Hindlimb muscle (tissue), 1 donor: ENCODE data around the gene MGAT5B. TPM values are rescaled to one million over a fixed set of nuclear protein-coding genes. Genes with fewer than 3 reads are reported as not detected.

Source experiments
- DNase-seq: peaks from one replicate; pipeline ENCODE4 v3.0.0-alpha.2; 2013
- polyA plus RNA-seq: library from polyadenylated mRNA; unstranded; fragments of 120-200 nt; gene quantifications from one replicate; pipeline ENCODE4 v1.2.1, GENCODE V29; 2013; ENCODE audit not compliant: insufficient read length

Gene MGAT5B
- polyA plus RNA-seq, 1 donor = 1.0 TPM

DNA sequence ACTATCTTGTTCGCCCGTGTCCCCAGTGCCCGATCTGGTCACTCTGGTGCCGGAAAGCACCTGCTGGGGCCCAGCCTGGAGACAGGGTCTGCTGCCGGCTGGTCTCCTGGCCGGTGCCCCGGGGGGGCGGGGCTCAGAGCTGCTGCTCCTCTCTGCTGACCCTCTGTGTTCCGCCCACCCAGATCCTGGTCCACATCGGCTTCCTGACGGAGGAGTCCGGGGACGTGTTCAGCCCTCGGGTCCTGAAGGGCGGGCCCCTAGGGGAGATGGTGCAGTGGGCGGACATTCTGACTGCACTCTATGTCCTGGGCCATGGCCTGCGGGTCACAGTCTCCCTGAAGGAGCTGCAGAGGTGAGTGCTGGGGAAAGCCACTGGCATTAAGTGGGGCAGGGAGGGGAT is 37.6 kb downstream of the MGAT5B start:
- no peak for DNase-seq

DNA sequence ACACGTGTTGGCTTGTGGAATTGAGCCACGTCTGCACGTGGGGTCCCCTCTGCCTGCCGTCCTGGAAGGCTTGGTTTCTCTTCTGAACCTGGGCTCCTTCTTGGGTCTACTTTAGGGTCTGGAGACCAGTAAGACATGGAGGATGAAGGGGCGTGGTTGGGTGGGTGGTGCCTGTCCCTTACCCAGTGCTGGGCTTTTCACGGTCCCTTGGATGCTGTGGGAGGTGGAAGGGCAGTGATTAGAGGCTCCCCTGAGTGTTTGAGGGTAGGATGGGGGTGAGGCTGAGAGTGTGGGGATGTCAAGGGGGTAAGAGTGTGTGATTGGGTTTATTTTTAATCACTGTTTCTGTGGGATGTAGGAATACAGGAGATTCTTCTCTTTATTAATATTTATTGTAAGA is 38.3 kb downstream of the MGAT5B start:
- no peak for DNase-seq

DNA sequence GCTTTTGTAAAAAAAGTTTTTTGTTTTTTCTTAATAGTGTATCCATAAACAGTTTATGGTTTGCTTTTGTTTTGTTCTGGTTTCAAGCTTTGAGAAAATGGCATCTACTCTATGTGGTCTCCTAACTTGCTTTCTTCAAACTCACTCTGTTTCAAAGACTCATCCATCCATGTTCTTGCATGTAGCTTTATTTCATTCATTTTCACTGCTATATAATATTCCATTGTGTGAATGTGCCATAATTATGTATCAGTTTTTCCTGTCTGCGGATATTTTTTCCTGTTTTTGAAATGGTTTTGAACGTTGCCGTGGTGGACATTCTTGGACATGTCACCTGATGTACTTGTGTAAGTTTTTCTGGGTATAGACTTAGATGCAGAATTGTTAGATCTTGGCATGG is 39.1 kb downstream of the MGAT5B start:
- DNase-seq = no peak

DNA sequence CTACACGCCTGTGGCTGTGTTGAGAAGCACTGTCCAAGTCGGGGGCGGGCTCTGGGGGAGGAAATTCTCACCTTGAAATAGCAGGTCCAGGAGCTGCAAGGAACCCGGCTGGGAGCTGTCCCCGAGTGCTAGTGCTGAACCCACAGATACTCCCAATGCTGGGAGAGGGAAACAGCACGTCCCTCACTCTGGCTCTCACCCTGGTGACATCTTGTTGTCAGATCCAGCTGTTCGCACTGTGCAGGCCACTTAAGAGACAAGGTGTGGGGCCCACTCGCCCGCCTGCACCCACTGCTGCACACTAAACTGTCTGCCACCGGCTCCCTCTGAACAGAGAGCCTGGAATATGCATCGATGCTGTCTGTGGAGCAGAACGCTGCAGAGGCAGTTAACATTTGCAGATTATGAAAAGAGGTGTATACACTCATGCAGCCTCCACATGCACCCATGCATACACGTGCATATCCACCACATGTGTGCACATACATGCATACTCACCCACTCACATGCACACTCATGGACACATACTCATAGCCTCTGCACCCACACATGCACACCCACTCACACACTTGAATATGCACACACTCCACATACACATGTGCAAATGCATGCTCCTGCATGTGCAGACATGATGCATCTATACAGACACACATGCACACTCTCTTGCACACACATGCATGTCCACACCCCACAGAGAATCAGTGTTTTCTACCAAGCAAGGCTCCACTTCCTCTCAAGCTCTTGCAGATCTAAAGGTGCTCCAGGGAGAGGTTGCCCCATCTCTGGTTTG is 42.0 kb downstream of the MGAT5B start:
- DNase-seq = peak; percentile 51

DNA sequence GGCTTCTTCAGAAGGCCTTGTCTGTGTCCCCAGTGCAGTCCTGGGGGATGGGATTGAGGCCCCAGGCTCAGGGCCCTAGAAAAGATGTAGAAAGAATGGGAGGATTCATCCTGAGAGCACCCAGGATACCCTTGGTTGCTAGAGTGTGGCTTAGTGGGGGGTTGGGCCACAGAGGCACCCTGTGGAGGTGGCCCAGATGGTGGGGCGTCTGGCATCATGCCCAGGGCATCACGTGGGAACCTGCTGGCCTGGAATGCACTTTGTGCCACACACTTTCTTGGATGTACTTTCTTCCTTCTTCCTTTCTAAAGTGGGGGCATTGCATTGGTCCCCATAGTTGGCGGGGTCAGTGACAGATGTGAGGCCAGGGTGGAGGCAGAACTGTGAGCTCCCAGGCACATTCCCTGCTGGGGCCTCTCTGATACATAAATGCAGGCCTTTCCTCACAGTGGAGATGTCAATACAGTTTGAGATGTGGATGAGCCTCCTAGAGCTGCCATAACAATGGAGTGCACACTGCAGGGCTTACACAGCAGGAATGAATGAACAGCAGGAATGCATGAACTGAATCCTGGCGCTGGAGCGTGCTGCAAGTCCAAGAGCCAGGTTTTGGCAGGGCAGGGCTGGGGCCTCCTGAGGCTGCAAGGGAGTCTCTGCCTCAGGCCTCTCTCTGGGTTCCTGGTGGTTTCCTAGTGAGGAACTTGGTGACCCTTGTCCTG is 43.3 kb downstream of the MGAT5B start:
- DNase-seq = no peak

DNA sequence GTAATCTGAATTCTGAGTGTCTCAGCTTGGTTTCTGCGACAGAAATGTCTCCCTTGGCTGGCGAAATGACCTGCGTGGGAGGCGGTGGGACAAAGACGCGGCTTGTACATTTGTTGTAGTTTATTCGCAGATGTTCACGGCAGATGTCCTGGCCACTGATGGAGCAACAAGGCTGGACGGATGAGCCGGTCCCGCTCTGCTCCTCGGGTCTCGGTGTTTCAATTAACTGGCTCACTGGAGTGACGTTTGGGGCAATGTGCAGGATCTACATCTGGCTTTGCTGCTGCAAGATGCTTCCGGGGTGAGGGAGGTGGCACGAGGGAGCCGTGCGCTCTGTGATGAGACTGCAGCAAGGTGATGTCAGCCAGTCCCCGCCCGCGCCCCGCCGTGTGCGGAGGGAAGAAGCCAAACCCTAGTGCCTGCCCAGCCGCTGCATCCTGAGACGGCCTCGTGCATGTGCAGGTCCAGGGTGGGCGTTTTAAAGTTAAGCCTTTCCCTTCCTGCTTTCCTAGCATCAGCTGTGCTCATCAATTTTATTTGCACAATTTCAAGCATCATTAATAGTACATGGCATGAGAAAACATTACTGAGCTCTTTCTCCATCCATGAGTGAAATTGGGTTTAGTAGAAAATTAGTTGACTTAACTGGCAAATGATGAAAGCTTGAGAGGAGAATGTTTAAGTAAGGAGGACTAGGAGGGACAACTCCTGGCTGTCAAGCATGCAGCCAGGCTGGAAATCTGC is 44.4 kb downstream of the MGAT5B start:
- no peak for DNase-seq

DNA sequence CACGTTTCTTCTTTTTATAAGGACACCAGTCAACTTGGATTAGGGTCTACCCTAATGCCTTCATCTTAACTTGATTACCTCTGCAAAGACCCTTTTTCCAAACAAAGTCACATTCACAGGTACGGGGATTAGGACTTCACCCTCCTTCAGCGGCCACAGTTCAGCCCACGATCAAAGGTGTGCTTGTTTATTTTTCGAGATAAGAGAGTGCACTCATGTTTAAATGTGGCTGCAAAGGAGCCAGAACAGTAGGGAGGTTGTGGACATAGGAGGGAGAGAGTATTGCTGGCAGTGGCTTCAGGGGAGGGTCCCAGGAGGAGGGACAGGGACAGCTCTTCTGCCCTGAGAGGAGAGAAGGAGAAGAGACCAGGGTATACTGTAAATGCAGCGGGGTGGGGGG is 46.7 kb downstream of the MGAT5B start:
- DNase-seq = no peak

DNA sequence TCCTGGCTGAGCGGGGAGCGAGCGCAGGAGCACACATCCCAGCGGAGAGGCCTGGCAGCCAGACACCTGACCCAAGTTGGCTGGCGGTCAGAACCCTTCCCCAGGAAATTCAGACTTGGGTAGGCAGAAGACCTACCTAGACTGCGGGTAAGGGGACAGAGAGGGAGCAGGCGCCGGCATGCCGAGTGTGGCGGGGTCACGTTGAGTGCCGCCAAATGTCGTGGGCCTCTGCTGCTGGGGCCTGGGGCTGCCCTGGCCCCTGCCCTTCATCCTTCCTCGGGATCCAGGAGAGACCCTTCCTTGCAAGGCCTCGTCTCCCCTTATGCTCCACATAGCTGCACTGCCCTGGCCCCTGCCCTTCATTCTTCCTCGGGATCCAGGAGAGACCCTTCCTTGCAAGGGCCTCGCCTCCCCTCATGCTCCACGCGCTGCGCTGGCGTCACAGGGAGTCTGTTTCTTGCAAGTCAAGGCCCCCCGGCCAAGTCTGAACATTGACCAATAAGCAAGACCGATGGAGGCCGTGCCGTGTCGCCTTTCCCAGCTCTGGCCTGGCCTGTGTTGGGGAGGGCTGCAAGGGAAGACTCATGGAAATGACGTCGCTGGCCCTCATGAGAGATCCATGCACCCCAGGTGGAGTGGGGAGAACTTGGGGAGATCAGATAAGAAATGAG is 47.8 kb downstream of the MGAT5B start:
- DNase-seq = no peak

DNA sequence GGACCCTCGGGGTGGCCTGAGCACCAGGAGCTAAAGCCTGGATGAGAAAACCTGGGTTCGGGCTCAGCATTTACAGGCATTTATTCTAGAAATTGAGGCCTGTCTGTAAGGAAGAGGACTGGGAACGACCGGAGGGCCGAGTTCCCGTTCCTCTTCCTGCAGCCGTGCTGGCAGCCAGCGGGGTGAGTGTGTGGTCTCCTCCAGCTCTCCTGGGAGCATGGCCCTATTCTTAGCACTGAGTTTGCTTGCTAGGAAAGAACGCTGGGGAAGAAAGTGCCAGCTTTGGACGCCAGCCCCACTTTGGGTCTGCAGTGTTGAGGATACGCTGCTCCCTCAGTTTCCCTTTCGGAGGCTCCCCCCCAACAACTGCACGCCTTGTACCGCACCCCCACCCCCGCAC is 49.6 kb downstream of the MGAT5B start:
- DNase-seq = peak; percentile 22

DNA sequence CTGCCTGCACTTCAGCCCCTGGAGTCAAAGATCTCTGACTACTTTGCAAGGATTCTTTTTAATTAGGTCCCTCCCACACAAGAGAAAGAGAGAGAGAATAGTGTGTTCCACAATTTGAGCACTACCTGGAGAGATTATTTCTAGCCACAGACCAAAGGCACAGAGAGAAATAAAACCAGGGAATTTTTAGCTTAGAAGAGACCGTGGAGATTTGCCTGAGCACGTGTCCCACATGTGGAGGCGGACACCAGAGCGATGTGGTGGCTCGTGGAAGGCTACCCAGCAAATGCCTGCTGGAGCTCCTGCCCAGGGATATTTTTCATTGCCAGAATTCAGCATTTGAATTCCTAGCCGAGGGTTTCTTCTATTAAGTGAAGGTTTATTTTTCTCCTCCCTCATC is 50.6 kb downstream of the MGAT5B start:
- no peak for DNase-seq

DNA sequence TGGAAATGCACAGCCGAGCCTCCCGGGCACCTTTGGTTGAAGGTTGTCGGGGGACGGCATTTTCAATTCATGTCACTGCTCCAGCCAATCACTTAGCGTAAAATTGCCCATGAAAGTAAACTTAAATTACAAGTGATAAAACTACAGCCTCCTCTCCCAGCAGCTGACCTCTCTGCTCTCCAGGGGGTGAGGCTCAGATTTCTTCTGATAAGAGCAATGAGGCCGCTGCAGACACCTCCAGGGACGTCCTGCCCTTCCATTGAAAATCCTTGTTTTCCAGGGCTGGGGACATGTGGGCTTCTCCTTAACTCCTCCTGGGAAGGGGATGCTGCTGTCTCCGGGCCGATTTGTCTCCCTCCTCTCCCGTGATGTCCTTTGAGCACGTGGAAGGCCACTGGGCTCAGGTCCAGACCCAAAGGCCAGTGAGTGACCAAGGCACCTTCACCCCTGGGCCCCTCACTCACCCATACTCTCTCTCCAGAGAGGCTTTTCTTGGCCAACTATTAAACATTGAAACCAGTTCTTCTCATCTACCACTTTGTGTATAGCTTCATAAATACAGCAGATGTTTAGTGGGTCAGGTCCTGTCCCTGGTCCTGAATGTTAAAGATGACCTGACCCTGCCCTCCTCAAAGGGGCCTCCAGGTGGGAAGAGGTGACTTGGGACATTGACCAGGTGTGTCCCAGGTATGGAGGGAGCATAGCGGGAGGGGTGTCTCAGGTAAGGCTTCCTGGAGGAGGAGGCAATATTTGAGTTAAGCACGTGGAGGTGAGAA is 52.3 kb downstream of the MGAT5B start:
- no peak for DNase-seq

DNA sequence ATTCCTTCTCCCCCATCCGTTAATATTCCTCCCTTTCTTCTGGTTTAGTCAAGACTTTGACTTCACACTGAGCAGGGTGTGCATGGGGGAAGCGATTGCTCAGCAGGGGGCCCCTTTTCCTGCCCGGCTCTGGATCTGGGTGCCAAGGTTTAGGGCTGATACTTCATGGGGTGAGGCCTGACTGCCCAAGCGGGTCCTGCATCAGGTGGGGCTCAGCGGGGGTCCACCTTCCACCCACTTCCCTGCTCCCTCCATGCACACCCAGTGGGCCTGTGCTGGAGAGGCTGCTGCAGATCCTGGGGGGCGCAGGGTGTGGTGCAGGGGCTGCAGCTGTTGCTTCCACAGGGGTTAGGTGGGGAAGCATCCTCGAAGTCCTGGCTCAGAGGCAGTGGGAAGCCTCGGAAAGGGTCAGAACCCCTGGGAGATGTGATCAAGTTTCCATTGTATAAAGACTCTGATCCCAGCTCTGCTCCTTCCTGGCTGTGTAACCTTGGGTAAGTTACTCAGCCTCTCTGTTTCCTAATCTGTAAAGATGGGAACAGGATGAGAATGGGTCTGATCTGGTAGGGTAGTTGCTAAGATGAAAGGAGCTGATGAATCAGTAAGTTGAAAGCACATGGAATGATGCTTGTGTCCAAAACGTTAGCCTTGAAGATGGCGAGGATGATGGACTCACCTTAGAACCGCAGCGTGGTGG is 53.3 kb downstream of the MGAT5B start:
- no peak for DNase-seq

DNA sequence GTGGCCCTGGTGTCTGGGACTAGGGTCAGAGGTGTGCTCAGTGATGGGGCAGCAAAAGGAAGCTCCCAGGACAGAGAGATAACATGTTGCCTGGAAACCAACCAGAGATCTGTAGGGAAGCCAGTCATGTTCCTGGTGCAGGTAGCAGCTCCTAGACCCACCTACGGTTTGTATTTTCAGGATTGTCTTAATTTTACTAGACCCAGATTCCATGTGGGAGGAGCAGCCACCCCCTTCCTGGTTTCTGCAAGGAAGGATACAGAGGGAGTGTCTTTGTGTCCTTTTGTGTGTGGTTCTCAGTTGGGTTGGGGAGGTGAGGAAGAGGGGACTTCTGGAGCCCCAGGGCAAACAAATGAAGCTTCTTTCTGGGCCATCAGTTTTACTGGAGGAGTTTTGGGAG is 53.9 kb downstream of the MGAT5B start:
- DNase-seq = no peak

DNA sequence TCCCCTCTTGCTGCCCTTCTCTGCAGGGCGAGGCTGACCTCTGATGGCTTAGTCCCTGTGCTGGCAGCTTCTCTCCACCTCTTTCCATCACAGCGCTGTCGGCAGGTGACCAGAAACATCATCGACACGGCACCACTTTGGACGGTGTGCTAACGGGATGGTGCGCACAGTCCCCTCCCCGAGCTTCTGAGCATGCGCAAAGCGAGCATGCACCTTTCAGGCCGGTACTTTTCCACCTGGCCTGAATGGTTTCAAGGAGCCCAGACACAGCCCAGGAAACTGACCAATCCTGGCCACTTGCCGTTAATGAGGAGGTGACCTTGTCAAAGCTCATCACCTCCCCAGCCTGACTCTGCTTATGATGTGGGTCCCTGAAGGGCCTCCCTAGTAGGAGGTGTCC is 54.8 kb downstream of the MGAT5B start:
- no peak for DNase-seq

DNA sequence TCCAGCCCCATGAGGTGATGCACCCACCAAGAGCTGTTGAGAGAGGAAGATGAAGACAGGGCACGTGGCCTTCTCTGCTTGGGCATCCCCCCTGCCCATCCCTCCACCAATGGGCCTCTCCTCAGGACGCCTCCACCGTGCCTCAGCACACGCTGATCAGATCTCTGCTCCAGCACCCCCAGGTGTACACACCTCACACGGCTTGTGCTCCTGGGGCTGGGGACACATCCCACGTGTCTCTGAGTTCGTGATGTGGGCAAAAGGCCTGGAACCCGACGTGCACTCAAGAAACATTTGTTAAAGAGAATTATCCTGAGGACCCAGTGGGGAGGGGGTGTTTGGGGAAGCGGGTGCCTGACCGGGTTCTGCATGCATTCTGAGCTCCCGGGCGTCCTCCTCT is 55.3 kb downstream of the MGAT5B start:
- DNase-seq = no peak

DNA sequence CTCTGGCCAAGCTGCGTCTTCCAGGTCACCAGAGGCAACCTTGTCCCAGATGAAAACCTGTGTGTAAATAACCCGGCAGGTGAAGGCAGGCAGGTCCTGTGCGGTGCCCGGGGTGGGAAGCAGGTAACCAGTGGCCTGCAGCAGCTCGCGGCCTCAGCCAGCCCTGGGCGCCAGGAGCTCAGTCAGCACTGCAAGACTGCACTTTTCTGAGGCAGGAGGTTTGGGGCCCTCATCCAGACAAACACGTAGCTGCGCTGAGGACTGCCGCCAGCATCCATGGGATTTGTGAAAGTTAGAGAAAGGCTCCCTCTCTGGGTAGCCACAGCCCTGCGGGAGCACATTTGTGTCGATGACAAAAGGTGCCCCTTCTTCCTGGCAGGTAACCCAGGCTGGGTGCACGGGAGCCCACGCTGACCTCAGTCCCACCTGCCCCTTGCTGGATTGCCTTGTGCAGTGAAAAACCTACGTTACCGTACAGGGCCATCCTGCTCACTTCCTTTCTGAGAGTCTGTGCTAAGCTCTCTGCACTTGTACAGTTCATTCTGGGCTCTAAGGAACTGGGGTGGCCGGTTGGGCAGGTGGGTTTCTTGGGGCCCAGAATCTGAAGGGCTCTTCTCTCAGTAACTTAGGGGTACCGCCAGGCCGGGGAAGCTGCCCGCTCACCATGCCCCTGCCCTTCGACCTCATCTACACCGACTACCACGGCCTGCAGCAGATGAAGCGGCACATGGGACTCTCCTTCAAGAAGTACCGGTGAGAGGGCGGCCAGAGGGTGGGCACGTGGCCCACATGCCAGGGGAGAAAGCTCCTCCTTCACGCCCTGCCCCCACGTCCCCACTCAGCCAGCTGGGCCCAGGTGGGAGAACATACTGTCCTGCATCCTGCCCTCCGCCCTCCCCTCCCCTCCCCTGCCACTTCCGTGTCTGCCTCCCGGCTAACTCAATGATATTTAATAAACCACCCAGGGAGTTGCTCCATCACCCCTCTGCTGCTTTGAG is 56.4 kb downstream of the MGAT5B start:
- no peak for DNase-seq

DNA sequence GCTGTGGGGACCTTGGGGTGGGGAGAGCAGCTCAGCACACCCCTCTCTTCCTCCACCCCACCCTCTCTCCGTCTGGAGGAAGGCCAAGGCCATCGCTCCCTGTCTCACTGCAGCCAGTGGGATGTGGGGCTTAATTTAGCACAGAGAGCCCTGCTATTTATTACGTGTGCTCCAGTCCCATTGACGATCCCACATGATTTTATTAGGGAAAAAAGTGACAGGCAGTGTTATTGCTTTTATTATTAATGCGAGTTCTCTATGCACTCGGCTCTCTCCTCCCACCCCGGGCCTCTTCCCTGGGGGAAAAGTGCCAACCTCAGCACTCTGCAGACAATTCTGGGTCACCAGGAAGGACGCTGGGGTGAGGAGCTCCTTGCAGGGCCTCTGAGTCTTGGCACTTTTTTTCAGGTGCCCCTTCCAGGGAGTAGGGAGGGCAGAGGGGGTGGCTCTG is 57.3 kb downstream of the MGAT5B start:
- no peak for DNase-seq

DNA sequence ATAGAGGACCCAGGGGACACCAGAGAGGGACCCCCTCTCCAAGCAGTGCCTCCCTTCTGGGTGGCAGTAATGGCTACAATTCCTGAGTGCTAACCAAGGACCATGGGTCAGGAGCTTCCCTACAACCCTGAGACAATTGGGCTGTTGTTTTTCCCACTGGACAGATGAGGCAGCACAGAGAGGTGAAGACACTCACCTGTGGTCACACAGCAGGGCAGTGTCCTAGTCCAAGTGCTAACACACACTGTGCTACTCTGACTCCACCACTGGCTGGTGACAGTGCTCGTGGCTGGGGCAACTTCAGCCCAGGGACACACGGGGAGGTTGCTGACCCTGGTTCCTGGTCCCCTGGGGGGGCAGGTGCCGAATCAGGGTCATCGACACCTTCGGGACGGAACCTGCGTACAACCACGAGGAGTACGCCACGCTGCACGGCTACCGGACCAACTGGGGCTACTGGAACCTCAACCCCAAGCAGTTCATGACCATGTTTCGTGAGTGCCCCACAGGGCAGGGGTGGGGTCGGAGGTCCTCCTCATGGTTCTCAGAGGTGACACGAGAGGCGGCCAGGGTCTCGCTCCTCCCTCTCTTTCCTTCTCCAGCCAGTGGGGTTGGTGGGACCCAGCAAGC is 58.1 kb downstream of the MGAT5B start:
- DNase-seq = no peak

DNA sequence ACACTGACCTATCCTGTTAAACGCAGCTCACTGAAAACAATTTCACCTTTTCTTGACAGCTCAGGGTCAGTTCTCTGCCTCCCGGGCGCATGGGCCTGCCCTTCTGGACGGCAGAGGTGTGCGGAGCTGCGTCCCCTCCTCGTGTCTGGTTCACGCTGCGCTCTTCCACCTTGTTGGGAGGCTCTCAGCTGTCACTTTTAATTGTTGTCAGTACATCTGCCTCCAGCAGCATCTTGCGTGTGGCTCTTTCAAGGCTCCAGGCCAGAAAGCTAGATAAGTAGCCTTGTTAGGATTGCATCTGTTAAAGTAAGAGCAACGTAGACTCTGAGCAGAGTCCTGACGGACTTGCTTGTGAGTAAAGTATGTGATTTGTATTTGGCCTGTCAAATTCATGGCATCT is 59.4 kb downstream of the MGAT5B start:
- DNase-seq = no peak

DNA sequence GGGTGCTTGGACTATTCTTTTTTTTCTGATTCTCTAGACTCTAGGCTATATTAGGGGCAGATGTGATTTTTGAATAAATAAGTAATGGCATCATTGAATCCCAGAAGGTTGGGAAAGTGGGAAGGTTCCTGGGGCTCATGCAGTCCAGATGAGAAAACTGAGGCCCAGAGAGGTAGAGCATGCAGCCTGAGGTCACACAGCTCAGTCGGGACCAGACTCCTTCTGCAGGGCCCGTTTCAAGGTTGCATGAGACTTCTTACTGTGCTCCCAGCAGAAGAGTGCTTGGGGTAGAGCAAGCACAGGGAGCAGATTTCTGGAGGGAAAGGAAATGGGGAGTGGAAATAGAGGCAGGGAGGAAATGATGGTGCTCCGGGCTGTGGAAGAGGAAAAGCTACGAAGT is 59.8 kb downstream of the MGAT5B start:
- DNase-seq = no peak
